M059J (cell line): Measurements from ENCODE around the gene REPS2. TPM values are rescaled to one million over a fixed set of nuclear protein-coding genes. Genes with fewer than 3 reads are reported as not detected.
"Not testable (repeated sequence)": the region's sequence is repeated elsewhere in the genome, so short reads cannot be mapped to it uniquely, and the experiment has no call there.

Source experiments
- DNase-seq: peaks from one replicate; pipeline ENCODE4 v3.0.0-alpha.2; 2012; ENCODE audit warnings: low read depth
- total RNA-seq: library from RNA; depleted of rRNA; stranded (reverse); fragments of >200 nt; shearing (Covaris generic); gene quantifications from 2 replicates; pipeline ENCODE4 v1.2.3, GENCODE V29; 2014

Gene REPS2
- total RNA-seq, 1 experiment from 2014 or later, result 3.3 TPM

- no peak for DNase-seq
These were observed 16.8 kb downstream of the REPS2 start for GRCh38 chrX:16963216-16963615.

GRCh38 chrX:16964976-16965375, 18.5 kb downstream of the REPS2 start:
- not testable (repeated sequence) for DNase-seq

GRCh38 chrX:16966752-16967448, 20.4 kb downstream of the REPS2 start:
- DNase-seq, result no peak

- DNase-seq, result not testable (repeated sequence)
These were observed 22.3 kb downstream of the REPS2 start for GRCh38 chrX:16968753-16969152.

- DNase-seq, result peak; percentile 77
These were observed 24.5 kb downstream of the REPS2 start for GRCh38 chrX:16970977-16971376.

- DNase-seq, result no peak
These were observed 25.2 kb downstream of the REPS2 start for GRCh38 chrX:16971694-16972093.

GRCh38 chrX:16975233-16975632, 28.8 kb downstream of the REPS2 start:
- no peak for DNase-seq

GRCh38 chrX:16977771-16978170, 31.3 kb downstream of the REPS2 start:
- no peak for DNase-seq

- DNase-seq, result no peak
These were observed 31.9 kb downstream of the REPS2 start for GRCh38 chrX:16978193-16978984.

- no peak for DNase-seq
These were observed 32.8 kb downstream of the REPS2 start for GRCh38 chrX:16979226-16979625.

GRCh38 chrX:16981209-16981608, 34.8 kb downstream of the REPS2 start:
- no peak for DNase-seq

- DNase-seq, result no peak
These were observed 35.5 kb downstream of the REPS2 start for GRCh38 chrX:16981980-16982379.

- DNase-seq, result no peak
These were observed 36.6 kb downstream of the REPS2 start for GRCh38 chrX:16983051-16983450.

- DNase-seq, result no peak
These were observed 38.8 kb downstream of the REPS2 start for GRCh38 chrX:16985286-16985685.

GRCh38 chrX:16986169-16986568, 39.7 kb downstream of the REPS2 start:
- DNase-seq, result no peak

GRCh38 chrX:16989750-16990149, 43.3 kb downstream of the REPS2 start:
- no peak for DNase-seq

GRCh38 chrX:16990839-16991238, 44.4 kb downstream of the REPS2 start:
- no peak for DNase-seq

- DNase-seq, result no peak
These were observed 46.0 kb downstream of the REPS2 start for GRCh38 chrX:16992445-16992844.

- no peak for DNase-seq
These were observed 46.5 kb downstream of the REPS2 start for GRCh38 chrX:16992951-16993350.

- no peak for DNase-seq
These were observed 47.4 kb downstream of the REPS2 start for GRCh38 chrX:16993791-16994318.

GRCh38 chrX:16994736-16995135, 48.3 kb downstream of the REPS2 start:
- DNase-seq, result no peak

- DNase-seq, result no peak
These were observed 50.9 kb downstream of the REPS2 start for GRCh38 chrX:16997313-16997712.

GRCh38 chrX:16999275-16999674, 52.8 kb downstream of the REPS2 start:
- DNase-seq, result peak; percentile 28
